ENCODE measurements around the gene ARFGEF2.
"Not testable (repeated sequence)": the region's sequence is repeated elsewhere in the genome, so short reads cannot be mapped to it uniquely, and the experiment has no call there.

The ARFGEF2 gene

DNA sequence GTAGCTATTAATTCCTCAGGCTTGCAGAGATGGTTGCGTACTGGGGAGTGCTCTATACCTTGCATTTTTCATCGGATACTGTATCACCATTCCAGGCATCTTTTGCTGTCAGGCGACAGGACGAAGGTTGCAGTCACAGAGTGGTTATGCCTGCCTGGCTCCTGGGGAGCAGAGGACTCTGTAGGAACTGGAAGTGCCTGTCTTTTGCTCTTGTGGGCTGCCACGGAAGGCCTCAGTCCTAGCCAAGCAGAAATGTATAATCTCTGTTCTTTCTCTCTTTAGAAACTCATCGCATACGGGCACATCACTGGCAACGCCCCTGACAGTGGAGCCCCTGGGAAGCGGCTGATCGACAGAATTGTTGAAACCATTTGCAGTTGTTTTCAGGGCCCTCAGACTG is 29.5 kb downstream of the ARFGEF2 start:
- DNase-seq (ENCODE audit: low read depth in 2 of 2, low spot score in 1 of 2): no peak

DNA sequence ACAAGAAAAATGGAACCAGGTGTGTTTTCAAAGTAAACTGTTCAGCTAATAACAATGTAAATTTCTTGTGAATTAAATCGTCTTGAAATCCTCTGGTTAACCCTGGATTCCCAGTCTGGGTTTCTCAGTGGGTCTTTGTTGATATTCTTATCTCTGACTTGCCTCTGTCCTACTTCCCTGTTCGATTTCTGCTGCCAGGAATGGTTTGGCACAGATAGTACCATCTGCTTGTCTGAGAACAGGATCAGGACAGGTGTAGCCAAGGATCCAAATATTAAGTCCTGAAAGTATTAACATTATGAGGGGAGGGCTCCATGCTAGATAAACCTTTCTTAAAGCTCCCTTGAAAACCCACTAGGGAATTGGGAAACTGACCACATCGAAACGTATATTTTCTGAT is 30.1 kb downstream of the ARFGEF2 start:
- no peak for DNase-seq (ENCODE audit: low read depth in 2 of 2, low spot score in 1 of 2)

DNA sequence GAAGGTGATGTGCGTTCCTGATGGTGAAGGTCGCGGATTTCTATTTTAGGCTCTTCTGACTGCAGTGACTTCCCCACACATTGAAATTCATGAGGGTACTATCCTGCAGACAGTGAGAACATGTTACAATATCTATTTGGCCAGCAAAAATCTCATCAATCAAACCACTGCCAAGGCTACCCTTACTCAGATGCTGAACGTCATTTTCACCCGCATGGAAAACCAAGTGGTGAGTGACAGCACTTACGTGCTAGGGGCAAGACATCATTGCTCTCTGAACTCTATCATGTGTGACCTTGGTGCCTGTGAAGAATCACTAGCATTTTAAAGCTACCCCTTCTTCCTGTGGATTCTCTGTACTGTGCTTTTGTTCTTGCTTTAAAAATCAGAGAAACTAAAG is 31.1 kb downstream of the ARFGEF2 start:
- no peak for DNase-seq (ENCODE audit: low read depth in 2 of 2, low spot score in 1 of 2)

DNA sequence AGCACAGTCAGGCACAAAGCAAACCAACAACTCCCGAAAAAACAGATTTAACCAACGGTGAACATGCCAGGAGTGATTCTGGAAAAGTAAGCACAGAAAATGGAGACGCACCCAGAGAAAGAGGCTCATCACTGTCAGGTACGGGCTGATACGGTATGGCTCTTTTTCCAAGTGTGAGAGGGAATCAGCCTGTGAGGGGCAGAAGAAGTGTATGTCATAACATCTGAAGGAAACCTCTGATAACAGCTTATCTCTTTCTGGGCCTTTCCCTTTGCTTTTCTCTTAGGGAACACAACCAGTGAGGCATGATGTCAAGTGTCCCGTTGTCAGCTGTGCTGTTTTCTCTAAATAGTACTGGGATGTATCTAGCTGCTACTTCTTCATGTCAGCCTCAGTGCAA is 32.1 kb downstream of the ARFGEF2 start:
- no peak for DNase-seq (ENCODE audit: low read depth in 2 of 2, low spot score in 1 of 2)

DNA sequence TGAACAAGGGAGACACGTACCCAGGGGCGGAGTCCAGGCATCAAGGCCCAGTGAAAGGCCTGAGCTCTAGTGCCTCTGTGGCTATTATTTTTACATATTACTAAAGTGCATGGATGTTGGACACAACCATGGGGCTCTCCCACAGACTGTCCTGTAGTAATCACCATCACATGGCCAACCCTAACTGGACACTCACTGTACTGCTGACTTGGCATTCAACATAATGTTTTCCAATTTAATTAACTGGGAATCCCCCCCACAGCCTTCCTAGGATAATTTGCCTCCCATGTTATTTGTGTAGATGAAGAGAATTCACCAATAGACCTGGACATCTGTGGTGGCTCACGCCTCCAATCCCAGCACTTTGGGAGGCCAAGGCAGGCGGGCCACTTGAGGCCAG is 34.5 kb downstream of the ARFGEF2 start:
- no peak for DNase-seq (ENCODE audit: low read depth in 2 of 2, low spot score in 1 of 2)

DNA sequence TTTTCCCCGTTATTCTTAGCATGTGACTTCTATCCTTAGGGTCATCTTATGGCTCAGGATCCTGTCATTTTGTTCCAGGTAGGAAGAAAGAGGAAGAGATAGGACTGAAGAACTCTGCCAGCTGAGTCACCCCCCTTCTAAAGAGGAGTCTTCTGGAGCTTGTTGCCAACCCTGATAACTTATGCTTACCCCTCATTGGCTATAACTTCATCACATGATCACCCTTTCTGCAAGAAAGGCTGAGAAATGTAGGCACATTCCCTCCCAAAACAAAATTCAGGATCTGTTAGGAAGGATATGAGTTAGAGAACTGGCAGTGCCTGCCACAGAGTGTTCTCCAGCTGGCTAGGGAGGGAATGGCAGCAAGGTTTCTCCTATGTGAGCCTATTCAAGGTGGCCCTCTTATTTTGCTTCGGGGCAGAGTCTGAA is 35.6 kb downstream of the ARFGEF2 start:
- no peak for DNase-seq (ENCODE audit: low read depth in 2 of 2, low spot score in 1 of 2)

DNA sequence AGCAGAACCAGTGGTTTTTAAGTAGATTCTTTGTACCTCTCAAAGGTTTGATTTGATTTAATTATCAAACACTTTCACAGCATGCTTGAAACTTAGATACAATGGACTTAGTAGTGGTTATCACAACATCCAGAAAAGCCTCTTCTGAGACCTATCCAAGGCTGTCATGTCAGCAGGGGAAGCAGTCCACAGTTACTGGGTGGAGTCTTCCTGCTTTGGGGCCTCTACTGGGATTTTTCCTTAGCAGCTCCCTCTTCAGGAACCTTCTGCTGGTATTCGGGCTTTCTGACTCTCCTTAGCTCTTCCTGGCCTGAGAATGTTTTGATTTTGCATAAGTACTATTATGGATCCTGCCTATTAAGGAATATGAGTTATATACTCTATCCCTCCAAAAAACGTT is 36.0 kb downstream of the ARFGEF2 start:
- no peak for DNase-seq (ENCODE audit: low read depth in 2 of 2, low spot score in 1 of 2)

DNA sequence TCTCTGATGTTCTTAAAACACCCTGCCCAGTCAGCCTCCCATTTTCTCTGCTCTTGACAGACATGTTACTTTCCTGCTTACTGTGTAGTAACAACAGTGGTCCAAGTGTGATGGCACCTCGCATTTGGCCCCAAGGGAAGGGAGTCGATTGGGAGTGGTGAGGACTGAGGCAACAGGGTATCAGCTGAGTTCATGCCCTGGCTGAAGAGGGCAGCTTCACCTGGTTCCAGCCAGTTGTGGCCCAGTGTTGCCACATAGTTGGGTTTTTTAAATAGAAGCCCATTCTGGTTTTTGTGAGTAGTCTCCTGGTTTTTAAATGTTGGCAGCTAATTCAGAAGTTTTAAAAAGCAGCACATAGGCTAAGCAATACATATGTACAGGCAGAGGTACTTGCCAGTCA is 37.2 kb downstream of the ARFGEF2 start:
- no peak for DNase-seq (ENCODE audit: low read depth in 2 of 2, low spot score in 1 of 2)

DNA sequence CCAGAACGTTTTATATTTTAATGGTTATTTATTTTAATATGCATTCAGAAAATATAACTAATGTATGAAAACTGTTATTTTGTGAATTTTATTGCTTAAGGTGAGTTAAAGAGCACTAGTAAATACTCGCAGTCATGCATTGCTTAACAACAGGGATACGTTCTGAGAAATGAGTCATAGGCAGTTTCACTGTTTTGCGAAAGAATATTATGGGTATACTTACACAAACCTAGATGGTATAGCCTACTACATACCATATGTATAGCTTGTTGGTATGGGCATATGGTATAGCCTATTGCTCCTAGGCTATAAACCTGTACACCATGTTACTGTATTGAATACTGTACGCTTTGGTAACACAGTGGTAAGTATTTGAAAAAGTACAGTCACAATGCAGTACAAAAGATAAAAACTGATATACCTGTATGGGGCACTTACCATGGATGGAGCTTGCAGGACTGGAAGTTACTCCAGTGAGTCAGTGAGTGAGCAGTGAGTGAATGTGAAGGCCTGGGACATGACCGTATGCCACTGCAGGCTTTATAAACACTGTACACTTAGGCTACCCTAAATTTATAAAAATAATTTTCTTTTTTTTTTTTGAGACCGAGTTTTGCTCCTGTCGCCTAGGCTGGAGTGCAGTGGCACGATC is 38.5 kb downstream of the ARFGEF2 start:
- no peak for DNase-seq (ENCODE audit: low read depth in 2 of 2, low spot score in 1 of 2)

DNA sequence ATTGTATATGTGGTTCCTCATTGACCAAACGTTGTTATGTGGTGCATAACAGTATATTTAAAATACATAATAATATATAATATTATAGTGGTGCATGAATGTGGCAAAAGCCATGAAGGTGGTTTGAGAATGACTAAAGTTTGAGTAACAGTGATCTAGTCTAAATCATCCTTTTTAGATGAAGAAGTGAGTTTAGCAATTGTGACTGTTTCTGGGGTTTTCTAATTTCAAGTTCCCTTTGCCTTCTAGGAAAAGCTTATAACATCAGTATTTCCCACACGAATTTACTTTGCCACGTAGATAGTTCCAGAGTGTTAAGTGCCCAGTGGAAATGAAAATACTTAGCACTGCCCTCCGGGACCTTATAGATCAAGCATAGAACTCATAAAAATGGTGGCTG is 40.9 kb downstream of the ARFGEF2 start:
- no peak for DNase-seq (ENCODE audit: low read depth in 2 of 2, low spot score in 1 of 2)

DNA sequence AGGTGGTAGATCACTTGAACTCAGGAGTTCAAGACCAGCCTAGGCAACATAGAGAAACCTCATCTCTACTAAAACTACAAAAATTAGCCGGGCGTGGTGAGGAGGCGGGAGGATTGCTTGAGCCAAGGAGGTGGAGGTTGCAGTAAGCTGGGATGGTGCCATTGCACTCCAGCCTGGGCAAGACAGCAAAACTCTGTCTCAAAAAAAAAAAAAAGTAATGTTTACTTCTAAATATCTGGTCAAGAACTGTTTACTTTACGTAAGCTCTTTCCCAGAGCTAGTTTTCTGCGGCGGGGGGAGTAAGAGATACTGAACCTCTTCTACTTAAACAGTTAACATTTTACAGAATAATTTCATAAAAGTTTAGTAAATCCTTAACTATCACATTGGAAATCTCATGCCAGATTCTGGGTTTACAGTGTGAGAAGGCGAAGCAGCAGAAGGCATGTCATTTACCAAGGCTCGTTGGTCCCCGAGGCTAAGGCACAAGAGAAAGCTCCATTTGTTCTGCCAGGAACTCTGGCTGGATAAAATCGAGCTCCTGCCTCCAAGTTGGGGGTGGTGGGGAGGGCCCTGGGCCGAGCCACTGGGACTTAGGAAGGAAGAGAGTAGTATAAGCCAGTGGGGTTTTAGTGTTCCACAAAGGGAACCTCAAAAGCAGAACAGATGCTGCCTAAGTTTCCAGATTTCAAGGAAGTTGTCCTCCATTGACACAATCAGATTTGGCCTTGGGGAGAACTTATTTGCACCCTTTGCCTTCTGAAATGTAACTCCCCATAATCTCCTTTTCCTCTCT is 41.7 kb downstream of the ARFGEF2 start:
- DNase-seq (ENCODE audit: low read depth in 2 of 2, low spot score in 1 of 2): no peak

DNA sequence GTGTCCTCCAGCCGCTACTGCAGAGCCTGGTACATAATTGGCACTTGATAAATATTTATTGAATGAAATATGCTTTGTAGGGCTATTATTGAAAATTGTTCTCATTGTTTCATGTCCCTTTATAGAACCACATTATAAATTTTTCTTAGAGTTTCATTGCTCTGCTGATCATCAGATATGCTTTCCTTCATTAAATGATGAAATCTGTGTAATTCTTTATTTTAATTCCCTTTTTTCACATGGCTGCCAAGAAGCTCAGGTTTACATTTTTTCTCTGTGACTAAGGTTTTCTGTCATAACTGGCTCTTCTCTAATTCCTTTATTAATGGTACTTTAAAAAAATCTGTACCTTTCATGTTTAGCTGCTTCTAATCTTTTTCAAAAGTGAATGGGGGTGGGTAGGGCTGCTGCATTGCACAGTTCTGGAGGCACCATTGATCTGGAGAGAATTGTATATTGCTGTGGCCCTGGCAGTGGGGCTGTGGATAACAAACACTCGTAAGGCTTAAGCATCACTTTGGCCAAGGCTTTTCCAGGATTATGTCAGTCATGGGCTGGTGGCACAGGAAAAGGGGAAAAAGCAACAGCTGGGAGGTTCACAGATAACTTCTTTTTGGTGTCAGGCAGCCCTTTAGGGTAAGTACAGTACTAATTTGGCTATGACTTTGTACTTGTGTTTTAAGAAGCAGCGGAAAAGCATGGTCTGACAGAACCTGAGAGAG is 43.8 kb downstream of the ARFGEF2 start:
- no peak for DNase-seq (ENCODE audit: low read depth in 2 of 2, low spot score in 1 of 2)

DNA sequence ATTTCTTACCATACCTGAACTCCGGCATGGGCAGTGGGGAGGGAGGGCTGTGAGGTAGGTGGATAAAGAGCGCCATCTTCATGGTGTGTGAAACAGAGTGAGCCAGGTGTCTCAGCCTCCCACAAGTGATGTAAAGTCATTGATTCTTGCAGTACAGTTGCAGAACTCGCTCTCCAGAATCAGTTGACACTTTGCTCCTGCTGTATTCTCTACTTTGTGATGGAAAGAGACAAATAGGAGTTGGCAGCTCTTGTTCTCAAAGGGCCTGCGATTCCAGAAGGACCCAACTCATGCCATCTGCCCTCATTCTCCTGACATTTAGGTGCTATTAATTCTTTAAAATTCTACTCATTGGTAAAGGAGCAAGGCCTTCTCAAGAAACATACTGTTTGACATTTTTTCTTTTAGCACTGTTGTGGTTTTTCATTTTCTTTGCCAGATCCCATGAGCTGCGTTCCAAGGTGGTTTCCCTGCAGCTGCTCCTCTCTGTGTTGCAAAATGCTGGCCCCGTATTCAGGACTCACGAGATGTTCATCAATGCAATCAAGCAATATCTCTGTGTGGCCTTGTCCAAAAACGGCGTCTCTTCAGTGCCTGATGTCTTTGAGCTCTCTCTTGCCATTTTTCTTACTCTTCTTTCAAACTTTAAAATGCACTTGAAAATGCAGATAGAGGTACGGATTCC is 49.3 kb downstream of the ARFGEF2 start:
- DNase-seq (ENCODE audit: low read depth in 2 of 2, low spot score in 1 of 2): no peak

DNA sequence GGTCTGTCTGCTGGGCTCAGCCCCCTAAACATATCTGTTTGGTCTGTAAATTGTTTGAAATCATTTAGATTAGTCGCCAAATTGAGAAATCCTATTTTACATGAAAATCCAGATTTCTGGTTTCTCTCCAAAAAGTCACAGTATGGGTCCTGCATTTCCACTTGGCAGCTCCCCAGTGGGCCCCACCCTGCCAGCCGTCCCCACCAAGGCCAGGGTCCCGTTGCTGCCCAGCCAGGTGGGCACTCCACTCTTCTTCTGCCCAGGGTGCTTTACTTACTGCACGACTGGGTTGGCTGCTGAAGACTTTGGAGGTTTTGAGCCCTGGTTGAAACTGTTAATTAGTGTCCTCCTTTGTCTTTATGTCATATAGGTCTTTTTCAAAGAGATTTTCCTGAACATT is 50.4 kb downstream of the ARFGEF2 start:
- no peak for DNase-seq (ENCODE audit: low read depth in 2 of 2, low spot score in 1 of 2)

DNA sequence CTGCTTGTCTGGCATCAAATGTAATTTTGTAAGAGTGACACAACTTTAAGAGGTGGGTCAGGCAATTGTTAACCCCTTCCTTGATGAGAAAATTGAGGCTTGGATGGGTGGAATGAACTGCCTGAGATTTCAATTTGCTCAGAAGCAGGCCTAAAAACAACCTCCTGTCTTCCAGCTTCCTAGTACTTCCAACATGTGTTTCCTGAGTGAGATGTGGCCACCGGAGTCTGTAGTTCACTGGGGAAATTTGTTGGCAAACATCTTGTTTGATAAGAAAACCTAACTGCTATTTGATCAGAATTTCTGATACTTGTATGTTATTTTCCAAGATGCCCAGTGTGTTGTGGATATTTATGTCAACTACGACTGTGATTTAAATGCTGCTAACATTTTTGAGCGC is 51.3 kb downstream of the ARFGEF2 start:
- no peak for DNase-seq (ENCODE audit: low read depth in 2 of 2, low spot score in 1 of 2)

DNA sequence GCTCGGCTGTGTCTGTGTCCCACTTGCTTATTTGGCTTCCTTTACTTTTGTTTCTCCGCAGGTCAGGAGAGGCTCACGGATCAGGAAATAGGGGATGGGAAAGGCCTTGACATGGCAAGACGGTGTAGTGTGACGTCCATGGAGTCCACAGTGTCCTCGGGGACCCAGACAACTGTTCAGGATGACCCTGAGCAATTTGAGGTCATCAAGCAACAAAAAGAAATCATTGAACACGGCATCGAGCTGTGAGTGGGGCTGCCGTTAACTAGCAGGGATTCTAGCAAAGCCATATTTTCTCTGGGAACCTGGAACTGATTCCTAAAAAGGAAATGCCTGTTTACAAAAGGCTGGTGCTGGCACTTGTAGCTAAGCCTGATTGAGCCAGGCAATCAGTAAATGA is 54.4 kb downstream of the ARFGEF2 start:
- DNase-seq (ENCODE audit: low read depth in 2 of 2, low spot score in 1 of 2): no peak

DNA sequence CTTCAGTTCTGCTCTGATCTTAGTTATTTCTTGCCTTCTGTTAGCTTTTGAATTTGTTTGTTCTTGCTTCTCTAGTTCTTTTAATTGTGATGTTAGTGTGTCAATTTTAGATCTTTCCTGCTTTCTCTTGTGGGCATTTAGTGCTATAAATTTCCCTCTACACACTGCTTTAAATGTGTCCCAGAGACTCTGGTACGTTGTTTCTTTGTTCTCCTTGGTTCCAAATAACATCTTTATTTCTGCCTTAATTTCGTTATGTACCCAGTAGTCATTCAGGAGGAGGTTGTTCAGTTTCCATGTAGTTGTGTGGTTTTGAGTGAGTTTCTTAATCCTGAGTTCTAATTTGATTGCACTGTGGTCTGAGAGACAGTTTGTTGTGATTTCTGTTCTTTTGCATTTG is 58.5 kb downstream of the ARFGEF2 start:
- DNase-seq (ENCODE audit: low read depth in 2 of 2, low spot score in 1 of 2): not testable (repeated sequence)

DNA sequence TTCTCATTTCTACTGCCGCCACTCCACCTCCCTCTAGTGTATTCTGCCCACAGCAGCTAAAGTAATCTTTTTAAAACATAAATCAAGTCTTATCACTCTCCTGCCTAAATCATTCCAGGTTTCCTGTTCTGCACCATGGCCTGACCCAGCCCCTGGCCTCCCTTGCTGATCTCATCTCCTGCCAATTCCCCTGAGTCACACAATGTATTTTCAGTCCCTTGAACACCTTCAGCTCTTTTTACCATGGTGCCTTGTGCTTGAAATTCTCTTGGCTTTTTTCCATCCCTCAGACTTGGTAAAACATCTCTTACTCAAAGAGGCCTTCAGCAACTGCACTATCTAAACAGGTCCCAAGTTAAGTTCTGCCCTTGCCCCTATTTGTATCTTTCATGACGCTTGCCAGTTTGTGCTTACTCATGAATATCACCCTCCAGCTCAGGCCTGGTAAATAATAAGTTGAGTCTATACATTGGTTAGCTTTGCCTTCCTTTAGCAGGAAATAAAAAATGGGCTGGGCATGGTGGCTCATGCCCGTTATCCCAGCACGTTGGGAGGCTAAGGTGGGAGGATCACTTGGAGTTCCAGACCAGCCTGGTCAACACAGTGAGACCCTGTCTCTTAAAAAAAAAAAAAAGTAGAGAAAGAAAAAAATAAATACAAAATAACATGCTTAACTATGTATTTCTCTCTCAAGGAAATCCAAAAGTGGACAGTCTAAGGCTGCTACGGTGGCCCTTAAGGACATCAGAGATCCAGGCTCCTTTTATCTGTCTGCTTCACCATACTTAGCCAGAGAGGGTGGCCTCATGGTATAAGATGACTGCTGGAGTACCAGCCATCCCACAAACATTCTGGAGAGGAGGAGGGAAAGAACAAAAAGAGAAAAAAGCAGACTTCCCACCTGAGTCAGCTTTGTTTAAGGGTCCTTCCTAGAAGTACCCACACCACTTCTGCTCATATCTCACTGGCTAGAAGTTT is 62.2 kb downstream of the ARFGEF2 start:
- DNase-seq (ENCODE audit: low read depth in 2 of 2, low spot score in 1 of 2): no peak

DNA sequence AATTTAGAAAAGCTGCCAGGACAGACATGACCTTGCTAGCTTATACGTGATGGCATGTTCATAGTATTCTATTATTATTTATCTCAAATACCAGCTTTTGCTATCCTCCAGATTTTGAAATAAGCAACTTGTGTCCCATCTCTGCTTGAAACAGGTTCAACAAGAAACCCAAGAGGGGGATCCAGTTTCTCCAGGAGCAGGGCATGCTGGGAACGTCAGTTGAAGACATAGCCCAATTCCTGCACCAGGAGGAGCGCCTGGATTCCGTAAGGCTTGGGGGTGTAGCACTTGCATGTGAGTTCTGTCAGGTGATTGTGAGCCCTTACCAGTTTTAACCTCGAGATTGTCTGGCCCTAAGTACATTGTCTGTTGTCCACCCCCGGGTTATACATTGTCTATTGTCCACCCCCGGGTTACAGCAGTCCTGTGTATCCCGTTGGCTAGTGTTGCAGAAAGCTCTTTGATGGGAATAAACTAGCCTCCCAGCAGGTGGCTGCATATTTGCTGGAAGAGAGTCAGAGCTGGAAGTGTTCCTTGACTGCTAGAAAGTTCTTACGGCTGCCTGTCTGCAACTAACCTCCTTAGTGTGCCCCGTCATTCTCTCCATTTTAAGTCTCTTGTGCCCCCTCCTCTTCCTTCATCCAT is 63.2 kb downstream of the ARFGEF2 start:
- no peak for DNase-seq (ENCODE audit: low read depth in 2 of 2, low spot score in 1 of 2)

DNA sequence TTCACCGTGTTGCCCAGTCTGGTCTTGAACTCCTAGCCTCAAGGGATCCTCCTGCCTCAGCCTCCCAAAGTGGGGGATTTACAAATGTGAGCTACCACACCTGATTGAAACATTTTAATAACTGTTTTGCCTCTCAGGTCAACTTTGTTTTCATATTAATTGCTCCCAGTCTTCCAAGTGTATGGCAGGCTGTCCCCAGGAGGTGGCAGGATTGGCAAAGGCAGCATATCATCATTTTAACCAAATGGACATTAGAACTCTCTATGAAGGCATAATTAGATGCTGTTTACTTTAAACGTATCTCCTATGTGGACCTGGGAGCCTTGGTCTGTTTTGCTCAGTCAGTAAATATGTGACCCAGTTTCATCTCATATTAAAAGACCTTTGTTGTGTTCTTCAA is 65.4 kb downstream of the ARFGEF2 start:
- DNase-seq (ENCODE audit: low read depth in 2 of 2, low spot score in 1 of 2): no peak

All from stimulated activated CD8-positive, alpha-beta memory T cell treated with anti-CD3 and anti-CD28 coated beads, Interleukin-4, amount 100 ng/mL, for 1 hour (primary cell).